ENCODE measurements around the gene IQSEC1.

DNA sequence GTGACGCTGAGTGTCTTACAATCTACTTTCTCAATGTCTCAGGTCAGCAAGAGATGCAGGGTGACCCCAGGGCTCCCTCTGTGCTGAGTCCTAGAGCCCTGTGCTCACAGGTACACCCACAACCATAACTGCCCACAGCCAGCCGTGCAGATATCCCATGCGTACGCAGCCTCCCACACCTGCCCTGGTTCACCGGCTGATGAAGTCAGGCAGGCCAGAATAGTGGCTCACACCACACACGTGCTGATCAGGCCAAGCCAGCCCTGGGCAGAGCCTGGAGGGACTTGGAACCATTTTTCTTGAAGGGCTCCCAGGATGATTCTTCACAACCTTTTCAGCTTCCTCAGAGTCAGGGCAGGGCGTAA, 168.3 kb downstream of the IQSEC1 start:
- no peak for TF ChIP-seq EZH2 (IDR thresholded peaks at IDR 0.05; ENCODE audit: low read length)
- TF ChIP-seq CTCF (optimal IDR thresholded peaks at IDR 0.05 in 1 of 3, IDR thresholded peaks at IDR 0.05 in 1 of 3, conservative IDR thresholded peaks at IDR 0.05 in 1 of 3; ENCODE audit: extremely low read depth in 1 of 3, insufficient read depth in 2 of 3, low read length in 3 of 3): no peak
